Osteocyte (in vitro differentiated cells): ENCODE measurements around the gene JAKMIP1. TPM values are rescaled to one million over a fixed set of nuclear protein-coding genes. Genes with fewer than 3 reads are reported as not detected.

ENCODE experiments used
- DNase-seq: peaks from one replicate; pipeline ENCODE4 v3.0.0; 2021; ENCODE audit warnings: mixed read lengths; ENCODE audit not compliant: unreplicated experiment; ENCODE audit errors: extremely low spot score
- H3K27ac Mint-ChIP-seq: one replicate; pipeline ENCODE4 v1.8.0; 2021; ENCODE audit warnings: mild to moderate bottlenecking, mixed read lengths; ENCODE audit not compliant: unreplicated experiment
- H3K27me3 Mint-ChIP-seq: one replicate; pipeline ENCODE4 v1.8.0; 2021; ENCODE audit warnings: mixed read lengths; ENCODE audit not compliant: unreplicated experiment
- H3K36me3 Mint-ChIP-seq: one replicate; pipeline ENCODE4 v1.8.0; 2021; ENCODE audit warnings: mixed read lengths; ENCODE audit not compliant: unreplicated experiment
- H3K4me1 Mint-ChIP-seq: one replicate; pipeline ENCODE4 v1.8.0; 2021; ENCODE audit warnings: mixed read lengths; ENCODE audit not compliant: unreplicated experiment
- H3K4me3 Mint-ChIP-seq: one replicate; pipeline ENCODE4 v1.8.0; 2021; ENCODE audit warnings: mild to moderate bottlenecking, moderate library complexity, mixed read lengths; ENCODE audit not compliant: unreplicated experiment
- H3K9me3 Mint-ChIP-seq: one replicate; pipeline ENCODE4 v1.8.0; 2021; ENCODE audit warnings: mixed read lengths; ENCODE audit not compliant: unreplicated experiment
- total RNA-seq: library from RNA; stranded (reverse); gene quantifications from 2 replicates; pipeline ENCODE4 v1.2.1, GENCODE V29; 2021
- TF ChIP-seq, protein P1 (sequence below): fragments of 200-600 bp; sonication (generic); IDR thresholded peaks from 2 replicates; pipeline ENCODE4 v1.5.0; 2021; ENCODE audit warnings: antibody characterized with exemption, mild to moderate bottlenecking, moderate library complexity

JAKMIP1 gene
- total RNA-seq, 1 donor from 2014 or later = not detected

DNA sequence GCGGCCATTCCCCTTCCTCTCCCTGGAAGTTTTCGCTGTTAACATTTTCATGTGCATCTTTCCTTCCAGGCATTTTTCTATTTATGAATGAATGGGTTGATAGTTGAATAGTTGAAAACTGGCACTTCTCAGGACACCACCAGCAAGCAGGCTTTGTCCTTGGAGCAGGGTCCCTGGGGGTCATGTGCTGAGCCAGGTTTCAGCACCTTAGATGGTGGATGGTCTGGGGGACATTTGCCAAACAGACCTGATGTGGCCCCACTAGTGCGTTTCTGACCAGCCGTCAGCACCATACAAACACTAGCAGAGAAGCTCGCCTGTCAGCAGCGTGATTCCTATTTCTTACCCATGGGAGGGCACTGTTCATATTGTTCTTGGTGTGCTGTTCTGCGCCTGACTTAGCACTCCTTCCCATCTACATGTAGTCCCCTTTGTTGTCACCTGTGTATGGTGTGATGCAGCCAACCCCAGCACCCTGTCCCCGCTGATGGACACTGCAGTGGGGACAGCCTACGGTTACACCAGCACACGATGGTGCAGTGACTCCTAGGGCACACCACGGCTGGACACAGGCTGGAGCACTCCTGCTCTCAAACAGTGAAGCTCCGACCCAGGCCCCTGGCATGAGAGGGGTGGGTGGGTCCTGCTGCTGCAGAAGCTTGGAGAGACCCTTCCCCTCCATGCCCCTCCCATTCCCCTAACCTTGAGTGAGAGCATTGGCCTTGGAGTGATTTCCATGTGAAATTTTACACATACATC lies 42.1 kb upstream of the JAKMIP1 start:
- H3K4me3 Mint-ChIP-seq = no peak overlapping the region
- H3K27me3 Mint-ChIP-seq = peaks cover 5% of the 10 kb centered on the region
- no peak overlapping the region for H3K27ac Mint-ChIP-seq
- H3K4me1 Mint-ChIP-seq = no peaks in the 10 kb centered on the region
- DNase-seq = no peak
- TF ChIP-seq, protein P1, sequence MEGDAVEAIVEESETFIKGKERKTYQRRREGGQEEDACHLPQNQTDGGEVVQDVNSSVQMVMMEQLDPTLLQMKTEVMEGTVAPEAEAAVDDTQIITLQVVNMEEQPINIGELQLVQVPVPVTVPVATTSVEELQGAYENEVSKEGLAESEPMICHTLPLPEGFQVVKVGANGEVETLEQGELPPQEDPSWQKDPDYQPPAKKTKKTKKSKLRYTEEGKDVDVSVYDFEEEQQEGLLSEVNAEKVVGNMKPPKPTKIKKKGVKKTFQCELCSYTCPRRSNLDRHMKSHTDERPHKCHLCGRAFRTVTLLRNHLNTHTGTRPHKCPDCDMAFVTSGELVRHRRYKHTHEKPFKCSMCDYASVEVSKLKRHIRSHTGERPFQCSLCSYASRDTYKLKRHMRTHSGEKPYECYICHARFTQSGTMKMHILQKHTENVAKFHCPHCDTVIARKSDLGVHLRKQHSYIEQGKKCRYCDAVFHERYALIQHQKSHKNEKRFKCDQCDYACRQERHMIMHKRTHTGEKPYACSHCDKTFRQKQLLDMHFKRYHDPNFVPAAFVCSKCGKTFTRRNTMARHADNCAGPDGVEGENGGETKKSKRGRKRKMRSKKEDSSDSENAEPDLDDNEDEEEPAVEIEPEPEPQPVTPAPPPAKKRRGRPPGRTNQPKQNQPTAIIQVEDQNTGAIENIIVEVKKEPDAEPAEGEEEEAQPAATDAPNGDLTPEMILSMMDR = no peak
- no peaks in the 10 kb centered on the region for H3K9me3 Mint-ChIP-seq
- H3K36me3 Mint-ChIP-seq = no peaks in the 10 kb centered on the region

DNA sequence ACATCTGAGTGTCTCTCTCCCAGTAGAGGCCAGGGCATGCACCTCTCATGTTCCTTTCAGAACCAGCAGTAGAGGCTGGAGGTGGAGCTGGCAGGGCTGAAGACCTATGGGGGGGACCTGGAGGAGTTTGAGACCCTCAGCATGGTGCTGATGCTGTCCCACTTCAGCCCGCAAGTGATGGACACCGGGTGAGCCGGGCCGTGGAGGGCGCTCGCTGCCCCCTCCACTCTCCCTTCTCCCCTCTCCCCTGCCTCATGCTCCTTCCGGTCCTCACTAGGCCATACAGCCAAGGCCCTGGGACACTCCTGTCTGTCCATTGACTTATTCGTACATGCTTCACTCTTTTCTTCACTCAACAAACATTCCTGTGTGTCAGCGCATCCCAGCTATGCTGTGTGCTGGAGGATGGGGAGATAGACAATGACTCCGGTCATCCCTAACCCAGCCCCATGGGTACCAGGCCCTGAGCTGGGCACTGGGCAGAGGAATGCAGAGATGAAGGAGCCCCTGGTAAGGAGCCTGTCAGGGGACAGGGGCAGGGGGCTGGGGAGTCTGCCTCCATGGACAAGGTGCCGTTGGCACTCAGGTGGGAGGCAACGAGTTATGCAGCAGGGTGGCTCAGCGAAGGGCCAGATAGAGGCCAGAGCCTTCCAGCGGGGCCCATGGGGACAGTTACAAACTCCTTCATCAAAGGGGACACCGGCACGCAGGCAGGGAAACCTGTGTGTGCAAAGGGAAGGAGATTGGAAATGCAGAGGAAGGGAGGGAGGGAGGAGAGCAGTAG lies 40.9 kb upstream of the JAKMIP1 start:
- Mint-ChIP-seq H3K4me3 (no peak overlapping the region), H3K27ac (no peak overlapping the region), H3K9me3 (no peaks in the 10 kb centered on the region)

DNA sequence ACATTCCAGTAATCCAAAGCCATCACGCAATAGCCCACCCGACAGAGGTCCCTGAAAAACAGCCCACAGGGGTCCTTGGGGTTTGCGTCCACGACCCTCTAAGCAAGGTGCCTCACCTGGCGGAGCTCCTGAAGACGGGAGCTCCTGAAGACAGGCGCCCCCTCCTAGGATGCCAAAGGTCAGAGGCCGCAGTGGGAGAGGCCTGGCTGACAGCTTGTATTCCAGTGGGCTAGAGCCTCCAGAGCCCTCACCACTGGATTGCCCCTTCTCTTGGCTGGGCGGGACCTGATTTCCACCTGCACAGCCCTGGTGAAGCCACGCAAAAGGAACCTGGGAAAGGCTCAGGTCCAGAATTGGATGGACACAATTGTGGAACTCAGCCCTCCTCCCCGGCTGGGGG lies 39.6 kb upstream of the JAKMIP1 start:
- no peak overlapping the region for H3K4me3 Mint-ChIP-seq
- DNase-seq = no peak
- no peaks in the 10 kb centered on the region for H3K9me3 Mint-ChIP-seq
- H3K27me3 Mint-ChIP-seq = peaks cover 12% of the 10 kb centered on the region
- H3K36me3 Mint-ChIP-seq = no peaks in the 10 kb centered on the region
- TF ChIP-seq, protein P1 = no peak
- no peak overlapping the region for H3K27ac Mint-ChIP-seq
- no peaks in the 10 kb centered on the region for H3K4me1 Mint-ChIP-seq

More for the DNA sequence above, 40.9 kb upstream of the JAKMIP1 start:
- no peak for DNase-seq
- Mint-ChIP-seq H3K27me3 (peaks cover 10% of the 10 kb centered on the region), H3K36me3 (no peaks in the 10 kb centered on the region), H3K4me1 (no peaks in the 10 kb centered on the region)
- TF ChIP-seq, protein P1 = no peak

DNA sequence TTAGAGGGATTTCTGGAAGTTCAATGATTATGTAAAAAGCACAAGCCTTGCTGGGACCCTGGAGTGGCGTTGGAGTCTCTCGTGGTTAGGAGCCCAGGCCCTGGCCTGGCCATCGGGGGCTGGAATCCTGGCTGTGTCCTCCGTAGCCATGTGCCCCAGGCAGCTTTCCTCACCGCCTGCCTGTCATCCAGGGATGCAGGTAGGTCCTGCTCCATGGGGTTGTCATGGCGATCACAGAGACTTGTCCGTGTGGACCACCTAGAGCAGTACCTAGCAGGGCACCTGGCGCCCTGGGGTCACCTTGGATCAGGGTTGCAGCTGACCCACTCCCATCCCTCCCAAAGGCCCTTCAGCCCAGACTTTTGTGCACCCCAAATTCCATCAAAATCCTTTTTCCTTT lies 39.1 kb upstream of the JAKMIP1 start:
- TF ChIP-seq, protein P1 = no peak
- no peaks in the 10 kb centered on the region for H3K9me3 Mint-ChIP-seq
- peaks cover 9% of the 10 kb centered on the region for H3K27me3 Mint-ChIP-seq
- no peaks in the 10 kb centered on the region for H3K36me3 Mint-ChIP-seq
- H3K27ac Mint-ChIP-seq = no peak overlapping the region
- no peak for DNase-seq
- no peaks in the 10 kb centered on the region for H3K4me1 Mint-ChIP-seq
- H3K4me3 Mint-ChIP-seq = no peak overlapping the region

DNA sequence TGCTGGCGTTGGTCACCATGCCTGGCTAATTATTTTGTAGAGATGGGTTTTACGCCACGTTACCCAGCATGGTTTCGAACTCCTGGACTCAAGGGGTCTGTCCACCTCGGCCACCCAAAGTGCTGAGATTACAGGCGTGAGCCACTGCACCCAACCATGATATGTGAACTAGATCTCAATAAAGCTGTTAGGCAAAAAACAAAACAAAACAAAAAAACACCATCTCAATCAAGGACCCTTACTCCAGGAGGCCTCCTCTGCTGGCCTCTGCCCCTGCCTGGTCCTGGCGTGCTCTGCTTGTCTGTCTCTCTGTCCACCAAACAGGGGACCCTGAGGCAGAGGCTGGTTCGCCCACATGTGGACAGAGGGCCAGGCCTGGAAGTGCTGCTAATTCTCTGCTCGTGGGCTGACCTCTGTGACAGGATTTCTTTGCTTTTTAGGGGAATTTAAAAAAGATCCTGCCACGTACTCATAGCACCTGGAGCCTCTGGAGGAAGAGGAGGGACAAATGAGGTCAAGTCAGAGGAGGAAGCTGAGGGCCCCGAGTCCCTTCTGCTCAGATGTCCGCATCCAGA lies 36.6 kb upstream of the JAKMIP1 start:
- no peak overlapping the region for H3K27ac Mint-ChIP-seq
- DNase-seq = peak; percentile 23
- peaks cover 7% of the 10 kb centered on the region for H3K27me3 Mint-ChIP-seq
- H3K4me1 Mint-ChIP-seq = no peaks in the 10 kb centered on the region
- H3K36me3 Mint-ChIP-seq = no peaks in the 10 kb centered on the region
- no peaks in the 10 kb centered on the region for H3K9me3 Mint-ChIP-seq
- TF ChIP-seq, protein P1 = no peak
- no peak overlapping the region for H3K4me3 Mint-ChIP-seq
